GM04503 (cell line): ENCODE measurements around the gene AK3.
"Not testable (repeated sequence)": the region's sequence is repeated elsewhere in the genome, so short reads cannot be mapped to it uniquely, and the experiment has no call there.

Experiments used
- DNase-seq: peaks from one replicate; pipeline ENCODE4 v3.0.0-alpha.2; 2012; ENCODE audit warnings: low read depth

Gene AK3

DNA sequence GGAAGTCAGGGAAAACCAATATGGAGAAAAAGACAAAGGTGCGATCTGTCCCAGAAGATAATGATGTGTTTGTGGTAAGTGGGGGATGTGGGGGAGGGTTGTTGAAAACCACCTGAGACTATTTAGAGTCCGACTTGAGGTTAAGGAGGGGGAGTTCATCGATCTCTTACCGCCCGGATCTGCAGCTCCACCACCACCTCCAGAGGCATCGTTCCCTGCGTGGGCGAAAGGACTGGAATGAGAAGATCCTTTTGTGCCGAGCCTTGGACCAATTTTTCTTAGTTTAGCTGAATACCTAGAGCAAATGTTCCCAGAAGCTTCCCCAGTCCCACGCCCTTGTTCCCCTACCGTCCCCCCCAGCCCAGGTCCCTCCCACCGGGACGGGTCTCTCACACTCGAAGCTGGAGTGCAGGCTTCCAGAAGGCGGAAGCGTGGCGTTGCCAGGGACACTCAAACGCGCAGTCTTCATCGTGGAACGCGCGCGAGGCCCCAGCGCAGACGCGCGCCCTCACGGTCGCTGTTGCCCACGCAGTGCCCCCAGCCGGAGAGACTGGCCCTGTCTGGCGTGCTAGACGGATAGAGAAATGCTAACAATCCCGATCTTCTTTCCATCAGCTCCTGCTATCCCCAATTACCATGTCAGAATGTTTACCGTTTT, 74.8 kb downstream of the AK3 start, which contains the start of gene SPATA6L:
Gene SPATA6L, minus strand, starts transcription at position 439 of the 658 bp plus-strand sequence. Its CDS starts 230 bp downstream, at position 209.
- DNase-seq: no peak

DNA sequence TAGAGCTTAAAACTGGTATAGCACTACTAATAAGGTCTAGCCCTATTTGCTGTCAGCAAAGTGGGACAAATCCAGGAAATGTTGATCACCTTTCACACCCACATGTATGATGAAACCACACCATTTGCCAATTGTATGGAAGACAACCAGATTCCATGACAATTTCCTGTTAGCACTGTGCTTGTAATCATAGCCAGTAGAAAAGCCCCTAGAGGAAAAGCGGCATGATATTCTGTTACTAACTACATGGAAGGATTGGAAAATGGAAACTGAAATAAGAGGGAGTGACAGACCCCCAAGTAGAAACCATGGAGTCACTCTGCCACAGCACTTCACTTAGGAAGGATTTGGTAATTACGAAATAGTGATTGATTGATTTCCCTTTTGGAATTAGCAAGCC, 75.6 kb downstream of the AK3 start:
- DNase-seq: no peak

DNA sequence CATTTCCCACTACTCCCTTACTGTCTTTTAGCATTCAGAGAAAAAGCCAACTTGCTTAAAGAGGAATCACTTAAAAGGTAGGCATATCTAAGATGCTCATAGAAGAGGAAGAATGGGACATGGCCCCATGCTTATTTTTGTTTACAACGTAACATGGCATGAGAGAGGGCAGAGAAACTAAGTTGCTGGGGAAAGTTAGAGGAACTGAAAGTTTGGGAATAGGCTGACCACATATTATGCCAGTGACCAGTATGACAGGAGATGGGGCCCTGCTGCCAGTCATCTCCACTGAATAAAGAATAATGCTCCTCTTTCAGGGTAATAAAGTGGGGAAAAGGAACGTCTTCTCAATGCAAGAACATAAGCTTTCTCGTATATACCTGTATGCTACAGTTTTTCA, 77.0 kb downstream of the AK3 start:
- DNase-seq: no peak

- no peak for DNase-seq
These were observed 77.8 kb downstream of the AK3 start for GRCh38 chr9:4662989-4663792.

DNA sequence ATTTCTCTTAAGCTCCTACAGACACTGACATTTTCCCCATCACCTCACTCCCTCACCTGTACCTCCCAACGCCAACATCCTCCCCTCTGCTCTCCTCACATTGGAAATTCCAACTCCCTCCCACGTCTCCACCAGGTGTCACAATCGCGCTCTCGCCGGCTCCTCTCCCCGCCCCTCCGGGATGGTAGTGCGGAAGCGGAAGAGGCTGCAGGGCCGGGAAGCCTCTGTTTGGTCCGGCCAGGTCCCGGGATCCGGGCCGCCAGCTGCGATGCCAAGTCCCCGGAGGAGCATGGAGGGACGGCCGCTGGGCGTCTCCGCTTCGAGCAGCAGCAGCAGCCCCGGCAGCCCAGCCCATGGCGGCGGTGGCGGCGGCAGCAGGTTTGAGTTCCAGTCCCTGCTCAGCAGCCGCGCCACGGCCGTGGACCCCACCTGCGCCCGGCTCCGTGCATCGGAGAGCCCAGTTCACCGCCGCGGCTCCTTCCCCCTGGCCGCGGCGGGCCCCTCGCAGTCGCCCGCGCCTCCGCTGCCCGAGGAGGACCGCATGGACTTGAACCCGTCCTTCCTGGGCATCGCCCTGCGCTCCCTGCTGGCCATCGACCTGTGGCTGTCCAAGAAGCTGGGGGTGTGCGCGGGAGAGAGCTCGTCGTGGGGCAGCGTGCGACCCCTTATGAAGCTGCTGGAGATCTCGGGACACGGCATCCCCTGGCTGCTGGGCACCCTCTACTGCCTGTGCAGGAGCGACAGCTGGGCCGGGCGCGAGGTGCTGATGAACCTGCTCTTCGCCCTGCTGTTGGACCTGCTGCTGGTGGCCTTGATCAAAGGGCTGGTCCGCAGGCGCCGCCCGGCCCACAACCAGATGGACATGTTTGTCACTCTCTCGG, 78.7 kb downstream of the AK3 start, which contains the start of gene PLPP6:
Gene PLPP6, plus strand, starts transcription at position 187 of the 881 bp plus-strand sequence. Its CDS starts 82 bp downstream, at position 269.
- no peak for DNase-seq

DNA sequence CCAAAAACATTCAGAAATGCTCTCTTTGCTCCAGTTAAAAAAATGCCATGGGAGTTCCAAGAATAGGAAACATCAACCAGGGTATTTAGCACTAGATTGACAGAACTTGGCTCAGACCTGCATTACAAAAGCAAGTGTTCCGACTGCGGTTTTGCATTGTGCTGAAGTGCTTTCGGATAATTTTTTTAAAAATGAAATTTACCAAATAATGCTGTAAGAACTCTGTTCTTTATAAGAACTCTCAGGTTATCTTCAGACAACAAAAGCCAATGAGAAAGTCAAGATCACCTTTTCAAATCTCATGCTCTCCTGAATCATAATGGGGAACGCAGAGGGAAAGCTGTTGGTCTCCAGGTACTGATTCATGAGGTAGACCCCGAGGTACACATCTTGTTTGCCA, 79.4 kb downstream of the AK3 start:
- no peak for DNase-seq

DNA sequence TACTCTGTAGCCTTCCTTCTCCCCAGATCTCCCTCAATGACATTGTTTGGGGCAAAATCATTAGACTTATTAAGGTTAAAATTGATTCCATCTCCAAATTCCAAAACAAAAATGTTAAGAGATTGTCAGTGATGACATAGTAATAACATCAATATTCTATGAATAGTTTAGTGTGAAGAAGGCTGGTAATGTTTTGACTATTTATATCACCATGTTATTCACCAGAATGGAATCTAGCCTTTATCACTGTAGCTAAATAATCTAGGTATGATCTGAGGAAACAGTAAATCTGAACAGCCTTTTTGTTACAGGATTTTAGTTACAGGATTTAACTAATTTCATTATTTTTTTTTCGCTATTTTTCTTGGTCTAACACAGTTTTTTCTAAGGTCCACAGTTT, 79.8 kb downstream of the AK3 start:
- DNase-seq: no peak

- DNase-seq: not testable (repeated sequence)
These were observed 80.3 kb downstream of the AK3 start for GRCh38 chr9:4660665-4661064.
